NCI-H446 (cell line): ENCODE measurements around the gene EPB41L3.

Experiments
- DNase-seq, 2 experiments: peaks; one replicate each; lab custom pipeline; 2025; lab: John Stamatoyannopoulos, UW

Gene EPB41L3

GRCh38 chr18:5413447-5413846 is 130.3 kb downstream of the EPB41L3 start:
- no peak for DNase-seq

- no peak for DNase-seq
These were observed 133.2 kb downstream of the EPB41L3 start for GRCh38 chr18:5410582-5410981.

- DNase-seq = no peak
These were observed 145.5 kb downstream of the EPB41L3 start for GRCh38 chr18:5398269-5398668.

- no peak for DNase-seq
These were observed 146.7 kb downstream of the EPB41L3 start for GRCh38 chr18:5397102-5397501.

DNA sequence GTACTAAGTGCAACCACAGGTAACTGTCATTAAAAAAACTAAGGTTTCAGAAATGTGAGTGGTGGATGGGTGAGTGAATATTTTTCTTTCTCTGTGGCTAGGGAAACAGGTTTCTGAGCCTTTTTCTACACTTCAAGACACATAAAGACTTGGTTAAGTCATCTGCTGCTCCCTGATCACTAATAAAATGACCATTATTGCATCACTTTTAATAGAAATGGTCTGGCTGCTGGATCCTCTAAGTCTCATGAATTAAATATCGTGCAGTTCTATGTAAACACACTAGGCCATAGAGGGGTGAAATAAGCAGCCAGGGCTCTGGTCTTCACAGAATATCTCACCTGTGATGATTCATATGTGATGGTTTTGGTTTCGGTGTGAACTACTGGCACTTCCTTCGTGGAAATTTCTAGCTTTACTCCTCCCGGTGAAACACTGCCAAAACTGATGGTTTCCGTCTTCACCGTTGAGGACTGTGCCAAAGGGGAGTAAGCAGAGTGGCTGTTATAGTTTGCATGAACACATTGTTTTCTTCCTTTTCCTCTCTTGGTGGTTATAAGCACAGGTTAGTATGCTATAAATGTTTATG is 147.8 kb downstream of the EPB41L3 start:
- no peak for DNase-seq

GRCh38 chr18:5393779-5394178 is 150.0 kb downstream of the EPB41L3 start:
- no peak for DNase-seq

DNA sequence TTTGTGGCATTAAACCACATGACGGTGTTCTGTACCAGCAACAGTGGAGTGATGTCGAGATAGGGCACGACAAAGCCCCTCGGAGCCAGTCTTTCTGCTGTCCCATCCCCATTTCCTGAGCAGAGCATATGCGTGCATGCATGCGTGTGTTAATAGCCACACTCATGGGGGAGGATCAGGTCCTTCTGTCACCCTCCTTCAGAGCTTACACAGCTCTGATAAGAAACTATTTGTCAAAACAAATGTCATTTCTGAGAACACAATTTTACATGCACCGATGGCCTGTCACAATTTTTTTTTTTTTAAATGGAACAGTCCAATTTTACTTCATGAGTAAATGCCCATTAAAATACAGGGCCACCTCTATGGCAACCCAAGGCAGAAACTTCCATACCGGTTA is 152.4 kb downstream of the EPB41L3 start:
- DNase-seq = no peak

DNA sequence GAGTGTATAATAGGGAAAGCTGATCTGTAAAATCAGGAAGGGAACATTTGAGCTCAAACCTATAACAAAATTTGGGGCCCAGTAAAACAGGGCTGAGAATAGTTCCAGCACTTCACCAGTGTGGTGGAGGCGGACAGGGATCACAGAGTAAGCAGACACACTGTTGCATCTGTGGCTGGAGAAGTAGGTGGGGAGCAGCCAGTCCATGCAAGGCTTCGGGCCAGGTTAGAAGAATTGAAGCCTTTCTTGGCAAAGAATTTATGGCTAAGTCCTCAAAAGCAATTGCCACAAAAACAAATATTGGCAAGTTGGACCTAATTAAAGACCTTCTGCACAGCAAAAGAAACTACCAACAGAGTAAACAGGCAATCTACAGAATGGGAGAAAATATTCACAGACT is 154.4 kb downstream of the EPB41L3 start:
- no peak for DNase-seq

- DNase-seq = no peak
These were observed 154.9 kb downstream of the EPB41L3 start for GRCh38 chr18:5388896-5389295.

GRCh38 chr18:5380586-5380985 is 163.2 kb downstream of the EPB41L3 start:
- DNase-seq = no peak

- no peak for DNase-seq
These were observed 166.8 kb downstream of the EPB41L3 start for GRCh38 chr18:5376986-5377385.

GRCh38 chr18:5370332-5370731 is 173.5 kb downstream of the EPB41L3 start:
- no peak for DNase-seq

GRCh38 chr18:5369513-5369912 is 174.3 kb downstream of the EPB41L3 start:
- DNase-seq = no peak

DNA sequence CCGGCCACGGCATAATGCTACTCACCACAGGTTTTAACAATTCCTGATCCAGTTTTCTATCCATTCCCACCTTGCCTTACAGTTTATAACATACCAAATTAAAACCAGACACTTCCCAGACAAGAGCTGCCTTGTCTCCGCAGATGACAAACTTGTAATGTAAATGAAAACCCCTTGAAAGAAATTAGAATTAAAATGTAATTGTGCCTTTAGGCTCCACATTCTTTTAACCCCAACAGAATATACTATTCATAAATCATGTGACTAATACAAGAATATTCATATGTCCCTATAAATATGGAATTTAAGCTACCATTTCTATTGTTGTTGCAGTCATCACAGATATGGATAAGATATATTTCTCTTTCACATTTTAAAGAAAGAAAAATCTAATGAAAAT is 178.4 kb downstream of the EPB41L3 start:
- DNase-seq = no peak

DNA sequence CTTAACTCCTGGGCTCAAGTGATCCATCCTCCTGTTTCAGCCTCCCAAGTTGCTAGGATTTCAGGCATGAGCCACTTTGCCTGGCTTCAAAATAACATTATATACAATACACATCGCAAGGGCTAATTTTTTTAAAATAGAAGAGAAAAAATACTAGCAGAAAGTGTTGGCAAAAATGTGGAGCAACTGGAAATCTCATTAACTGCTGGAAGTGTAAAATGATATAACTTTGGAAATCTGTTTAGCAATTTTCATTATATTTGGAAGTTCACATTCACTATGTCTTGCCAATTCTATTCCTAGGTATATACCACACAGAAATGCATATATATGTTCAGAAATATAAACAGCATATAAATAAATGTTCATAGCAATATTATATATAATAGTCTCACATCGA is 193.2 kb downstream of the EPB41L3 start:
- DNase-seq = no peak
